Hypothalamus (tissue), 51 donors: ENCODE data around the gene NTRK2.

ENCODE experiments used
- DNase-seq, 51 donors: peaks; one replicate each; lab custom pipeline; 2025; lab: John Stamatoyannopoulos, UW

NTRK2 gene

DNA sequence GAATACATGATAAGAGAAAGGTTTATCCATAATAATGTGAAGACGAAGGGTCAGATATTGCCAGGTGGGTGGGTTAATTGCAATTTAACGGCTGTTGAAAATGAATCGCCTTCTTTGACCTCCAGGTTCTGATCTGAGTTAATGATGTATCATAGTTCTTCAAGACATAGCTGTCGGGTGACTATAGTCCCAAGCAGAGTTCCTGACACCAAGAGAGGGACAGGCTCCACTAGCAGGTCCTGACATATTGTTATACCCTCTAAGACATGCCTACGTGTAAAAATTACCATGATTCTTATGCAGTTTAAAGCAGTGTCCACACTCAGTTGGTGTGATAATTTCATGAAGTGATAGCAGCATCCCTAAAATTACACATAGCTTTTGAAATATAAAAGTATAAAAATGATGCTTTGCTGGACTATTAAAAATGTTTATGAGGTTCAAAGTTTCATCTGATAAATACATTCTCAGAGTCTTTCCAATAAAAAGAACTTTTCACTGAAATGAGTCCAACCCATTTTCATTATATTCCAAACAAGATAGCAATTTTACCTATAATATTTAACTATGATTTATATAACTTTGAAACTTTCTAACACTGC, 53.0 kb downstream of the NTRK2 start:
- DNase-seq = no peak

DNA sequence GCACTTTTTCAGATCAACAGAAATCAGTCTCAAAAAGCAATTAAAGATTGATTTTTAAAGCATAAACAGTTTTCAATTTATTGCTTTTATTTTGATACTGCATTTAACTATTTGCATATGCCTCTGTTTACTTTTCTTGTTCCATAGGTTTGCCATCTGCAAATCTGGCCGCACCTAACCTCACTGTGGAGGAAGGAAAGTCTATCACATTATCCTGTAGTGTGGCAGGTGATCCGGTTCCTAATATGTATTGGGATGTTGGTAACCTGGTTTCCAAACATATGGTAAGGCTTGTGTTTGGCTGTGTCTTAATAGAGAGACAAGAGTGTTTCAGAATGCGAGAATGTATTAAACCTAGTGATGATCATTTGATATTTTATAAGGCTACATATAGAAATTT, 53.9 kb downstream of the NTRK2 start:
- DNase-seq = no peak

DNA sequence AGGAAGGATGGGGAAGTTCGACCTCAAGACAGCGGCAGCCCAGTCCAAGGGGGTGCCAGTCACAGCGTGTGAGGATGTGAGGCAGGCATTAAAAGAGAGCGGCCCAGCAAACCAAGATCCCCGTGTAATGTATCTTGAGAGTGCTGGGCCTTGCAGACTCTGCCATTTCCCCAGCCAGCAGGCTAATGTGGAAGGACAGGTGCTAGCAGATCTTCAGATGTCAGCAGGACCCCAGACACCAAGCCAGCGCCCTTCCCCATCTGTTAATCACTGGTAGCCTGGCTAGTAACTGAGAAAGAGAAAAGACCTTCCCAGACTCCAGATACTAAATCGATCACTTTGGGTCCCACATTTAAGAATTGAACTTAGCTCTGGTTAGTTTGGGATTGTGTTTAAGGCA, 62.2 kb downstream of the NTRK2 start:
- no peak for DNase-seq

DNA sequence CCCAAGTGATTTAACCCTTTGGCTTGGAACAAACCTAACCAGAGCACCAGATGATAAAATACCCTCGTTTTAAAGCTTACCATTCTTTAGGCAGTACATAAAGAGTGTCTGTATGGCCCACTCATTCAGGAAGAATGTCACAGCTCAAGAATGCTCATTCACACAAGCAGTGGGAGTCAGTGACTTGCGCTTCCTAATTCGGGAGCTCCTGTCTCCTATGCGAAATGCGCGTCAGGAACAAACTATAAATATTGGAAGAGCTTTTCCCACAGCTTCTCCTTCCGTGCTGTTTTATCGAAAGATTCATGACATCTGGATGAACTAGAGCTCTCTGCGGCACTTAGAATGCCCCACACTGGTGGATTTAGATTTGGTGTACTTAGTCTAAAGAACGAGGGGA, 66.6 kb downstream of the NTRK2 start:
- no peak for DNase-seq

DNA sequence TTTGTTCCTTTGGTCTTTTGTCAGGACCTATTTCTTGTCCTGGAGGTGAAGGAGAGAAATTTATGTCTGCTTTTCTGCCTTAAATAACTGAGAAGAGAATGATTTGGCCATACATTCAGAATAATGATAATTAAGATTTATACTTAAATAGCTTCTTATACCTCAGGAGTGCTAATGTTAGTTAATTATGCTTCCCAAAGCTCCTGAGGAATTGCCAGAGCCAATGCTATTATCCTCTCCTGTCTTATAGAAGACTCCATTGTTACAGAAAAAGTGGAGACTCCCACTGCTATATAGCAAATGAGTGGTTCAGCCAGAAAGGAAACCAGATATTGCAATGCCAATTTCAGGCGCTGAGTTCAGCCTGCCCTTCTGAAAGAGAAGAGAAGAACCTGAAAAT, 67.0 kb downstream of the NTRK2 start:
- DNase-seq = no peak

DNA sequence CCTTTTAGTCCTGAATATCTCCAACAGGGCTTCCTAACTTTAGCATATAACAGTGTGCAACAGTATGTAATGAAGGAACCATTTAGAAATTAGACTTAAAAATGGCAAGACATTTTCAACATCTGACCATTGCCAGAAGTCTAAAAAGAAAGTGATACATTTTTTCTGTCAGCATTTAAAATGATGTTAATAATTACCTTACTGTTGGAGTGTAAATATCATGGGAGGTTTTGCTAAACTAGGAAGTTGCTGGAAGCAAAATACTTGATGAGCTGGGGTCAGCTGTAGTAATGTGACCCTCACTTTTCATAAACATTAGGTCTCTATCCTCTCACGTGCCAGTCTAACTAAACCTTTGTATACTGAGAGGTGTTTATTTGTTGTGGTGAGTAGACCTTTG, 68.8 kb downstream of the NTRK2 start:
- DNase-seq = no peak

DNA sequence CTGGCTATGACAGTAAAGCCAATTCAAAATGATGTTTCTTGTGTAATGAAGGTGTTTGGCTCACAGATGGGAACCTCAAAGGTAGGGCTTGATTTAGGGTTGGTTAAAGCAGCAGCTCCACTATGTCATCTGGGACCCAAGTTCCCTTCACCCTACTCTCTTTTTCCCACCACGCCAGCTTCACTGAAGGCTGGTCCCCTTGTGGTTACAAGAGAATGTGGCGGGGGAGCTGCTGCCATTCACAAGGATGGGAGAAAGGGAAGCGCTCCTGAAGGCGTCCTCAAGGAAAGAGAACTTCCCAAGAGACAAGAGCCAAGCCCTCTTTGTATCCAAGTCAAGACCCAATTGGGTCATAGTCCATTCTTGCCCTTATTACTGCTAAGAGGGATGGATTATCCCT, 72.7 kb downstream of the NTRK2 start:
- no peak for DNase-seq

DNA sequence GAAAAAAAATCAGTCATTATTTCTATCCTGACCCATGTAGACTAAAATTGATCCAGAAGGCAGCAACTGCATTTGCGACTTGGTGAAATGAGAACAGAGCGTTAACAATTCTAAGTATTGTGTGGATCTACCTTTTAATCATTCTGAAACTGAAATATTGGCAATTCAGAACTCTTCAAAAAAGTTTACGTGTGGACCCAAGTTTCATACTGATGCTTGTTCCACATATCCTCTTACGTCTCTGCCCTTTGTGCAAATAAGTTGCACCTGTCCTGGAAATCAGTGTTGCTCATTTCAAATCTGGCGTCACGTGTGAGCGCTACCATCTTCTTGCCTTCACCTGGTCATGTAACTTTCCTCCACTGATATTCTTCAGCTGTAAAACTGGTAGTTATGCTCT, 74.7 kb downstream of the NTRK2 start:
- no peak for DNase-seq

DNA sequence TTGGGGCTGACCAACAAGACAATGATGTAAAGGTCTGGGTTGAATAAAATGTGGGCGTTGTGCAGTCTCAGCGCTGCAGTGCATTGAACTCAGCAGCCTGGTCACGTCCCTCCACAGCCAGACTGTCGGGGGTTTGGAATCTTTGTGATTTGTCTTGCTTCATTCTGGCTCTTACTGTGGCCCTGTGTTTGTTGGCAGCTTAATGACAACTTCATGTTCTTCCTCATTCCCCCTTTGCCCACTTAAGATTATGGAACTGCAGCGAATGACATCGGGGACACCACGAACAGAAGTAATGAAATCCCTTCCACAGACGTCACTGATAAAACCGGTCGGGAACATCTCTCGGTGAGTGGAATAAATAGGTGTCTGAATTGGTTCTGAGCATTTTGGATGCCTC, 75.2 kb downstream of the NTRK2 start:
- no peak for DNase-seq

DNA sequence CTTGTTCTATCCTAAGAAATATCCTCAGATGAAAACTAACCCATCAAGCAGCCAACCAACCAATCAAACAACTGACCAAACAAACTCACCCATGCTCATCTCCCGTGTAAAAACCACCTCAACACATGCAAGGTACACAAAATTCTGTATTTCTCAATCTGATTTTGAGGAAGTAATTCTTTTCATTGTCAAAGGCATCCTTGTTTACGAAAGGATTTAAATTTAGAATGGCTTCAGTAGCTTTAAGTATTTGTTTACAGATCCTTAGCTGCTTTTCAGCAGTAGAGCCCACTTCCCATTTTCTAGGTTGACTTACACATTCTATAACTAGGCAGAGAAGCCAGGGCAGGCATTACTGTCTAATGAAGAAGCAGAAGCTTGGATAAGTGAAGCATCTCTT, 78.6 kb downstream of the NTRK2 start:
- DNase-seq = no peak

DNA sequence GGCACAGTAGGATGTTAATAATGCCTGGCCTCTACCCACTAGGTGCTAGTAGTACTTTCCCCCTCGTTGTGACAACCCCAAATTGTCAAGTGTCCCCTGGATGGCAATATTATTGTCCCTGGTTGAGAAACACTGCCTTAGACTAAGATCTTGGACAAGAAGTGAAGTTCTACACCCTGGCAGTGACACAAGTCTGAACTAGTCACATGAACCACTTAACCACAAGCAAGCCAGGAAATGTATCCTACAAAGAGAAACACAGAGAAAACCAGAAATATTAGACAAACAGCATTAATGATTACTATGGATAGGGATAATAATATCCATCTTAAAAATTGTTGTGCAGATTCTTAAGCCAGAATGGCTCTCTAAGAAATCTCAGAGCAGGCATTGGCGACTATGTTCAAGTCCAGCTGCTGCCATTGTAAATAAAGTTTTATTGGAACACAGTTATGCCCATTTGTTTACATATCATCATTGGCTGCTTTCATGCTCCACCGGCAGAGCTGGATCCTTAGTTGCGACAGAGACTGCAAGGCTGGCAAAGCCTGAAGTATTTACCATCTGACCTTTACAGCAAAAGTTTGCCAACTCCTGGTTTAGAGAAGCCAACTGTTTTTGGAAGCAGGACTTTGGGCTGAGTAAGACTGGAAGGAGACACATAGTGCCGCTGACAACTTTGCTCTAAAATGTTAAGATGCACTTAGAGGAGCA, 80.8 kb downstream of the NTRK2 start:
- peak in 2 of 51 donors; percentile 3 to 11 for DNase-seq

DNA sequence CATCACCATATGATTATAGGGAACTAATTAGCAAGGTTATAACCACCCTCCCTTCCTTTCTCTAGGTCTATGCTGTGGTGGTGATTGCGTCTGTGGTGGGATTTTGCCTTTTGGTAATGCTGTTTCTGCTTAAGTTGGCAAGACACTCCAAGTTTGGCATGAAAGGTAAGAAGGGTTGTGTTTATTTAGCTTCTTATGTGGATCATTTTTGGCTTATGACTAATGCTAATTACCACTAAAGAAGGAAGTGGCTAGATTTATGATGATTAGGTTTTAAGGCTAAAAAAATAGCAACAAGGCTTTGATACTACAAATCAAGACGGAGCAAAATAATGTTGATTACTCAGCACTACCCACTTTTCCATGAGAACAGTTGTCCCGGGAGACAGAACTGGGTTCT, 82.4 kb downstream of the NTRK2 start:
- DNase-seq = no peak

DNA sequence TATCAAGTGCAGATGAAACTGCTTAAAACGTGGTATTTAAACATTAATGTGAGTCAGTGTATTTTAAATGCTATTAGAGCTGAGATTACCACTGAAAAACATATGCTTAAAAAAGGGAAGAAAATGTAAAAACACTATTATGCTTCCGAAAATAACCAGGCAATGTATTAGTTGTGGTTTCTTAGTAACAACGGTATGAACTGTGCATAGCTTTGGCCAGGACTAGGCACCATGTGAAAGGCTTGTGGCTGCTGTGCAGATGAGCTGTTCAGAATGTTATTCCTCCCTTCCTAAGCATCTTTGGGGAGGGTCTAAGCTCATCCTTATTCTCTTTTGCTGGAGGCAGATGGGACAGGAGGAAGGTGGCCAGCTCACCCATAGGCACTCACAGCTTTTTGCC, 84.9 kb downstream of the NTRK2 start:
- DNase-seq = no peak

DNA sequence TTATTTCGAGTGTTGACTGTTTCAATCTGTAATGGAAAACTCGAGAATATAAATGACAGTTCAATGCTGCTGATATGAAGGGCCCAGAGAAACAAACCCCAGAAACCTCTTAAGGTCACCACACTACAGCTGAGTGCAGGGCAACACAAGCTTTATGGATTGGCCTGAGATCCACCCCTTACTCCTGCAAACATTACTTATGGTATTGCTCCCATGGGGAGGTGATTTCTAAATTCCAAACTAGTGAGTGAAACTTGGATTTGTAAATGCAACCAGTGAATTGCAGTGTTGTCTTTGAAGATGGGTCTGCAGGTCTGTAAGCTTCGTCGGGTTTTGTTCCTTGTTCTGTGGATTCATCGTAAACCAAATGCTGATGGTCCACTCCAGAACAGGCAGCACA, 85.4 kb downstream of the NTRK2 start:
- DNase-seq = no peak

DNA sequence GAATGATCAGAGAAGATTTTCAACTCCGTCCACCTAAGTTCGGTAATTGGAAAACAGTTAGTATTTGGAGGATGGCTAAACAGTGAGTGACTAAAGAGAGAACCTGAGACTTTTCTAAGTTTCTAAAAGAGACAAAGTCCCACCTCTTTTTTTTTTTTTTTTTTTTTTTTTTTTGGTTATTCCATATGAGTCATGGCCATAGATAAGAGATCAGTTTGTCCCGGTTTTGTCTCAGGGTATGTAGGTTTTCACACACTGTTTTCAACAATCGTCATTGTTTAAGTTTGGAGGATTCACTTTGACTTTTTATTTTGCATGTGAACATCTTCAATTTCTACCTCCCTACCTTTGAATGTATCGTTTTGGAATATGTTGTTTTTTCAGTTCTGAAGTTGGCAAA, 85.9 kb downstream of the NTRK2 start:
- DNase-seq = no peak

DNA sequence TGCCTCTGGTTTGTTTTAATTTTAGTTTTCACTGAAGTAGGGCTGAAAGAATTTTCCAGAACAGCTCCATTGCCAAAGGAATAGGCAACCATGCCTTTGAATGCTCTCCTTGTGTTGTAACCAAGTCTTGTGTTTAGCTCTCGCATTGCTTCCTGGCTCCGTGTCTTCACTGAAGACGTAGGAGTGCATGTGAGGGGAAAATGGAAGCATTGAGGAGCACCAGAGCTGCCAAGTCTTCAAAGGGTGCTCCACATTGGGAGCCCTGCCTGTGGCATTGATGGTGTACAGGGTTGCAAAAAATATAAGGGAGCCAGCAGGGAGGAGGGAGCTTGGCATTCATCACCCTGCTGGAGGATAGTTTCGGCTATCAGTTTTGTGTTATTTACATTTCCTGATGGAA, 86.6 kb downstream of the NTRK2 start:
- peak in 20 of 51 donors; percentile 3 to 76 (median 28) for DNase-seq

DNA sequence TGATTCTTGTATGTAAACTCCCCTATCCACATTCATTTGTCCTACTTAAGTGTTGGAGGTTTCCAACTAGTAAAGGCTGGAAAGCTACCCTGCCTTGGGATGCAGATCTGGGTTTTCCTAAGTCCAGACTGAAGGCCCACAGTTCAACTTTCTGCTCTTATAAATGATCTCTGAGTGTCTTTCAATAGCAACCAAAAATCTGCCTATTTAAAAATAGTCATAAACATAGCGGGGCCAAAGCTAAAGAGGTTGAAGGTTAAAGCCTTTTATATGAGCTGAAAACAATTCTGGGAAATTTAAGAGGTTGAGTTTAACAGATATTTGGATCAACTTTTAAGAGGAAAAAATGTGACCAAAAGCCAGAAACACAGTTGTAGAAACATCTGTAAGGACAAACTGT, 87.2 kb downstream of the NTRK2 start:
- DNase-seq = no peak

DNA sequence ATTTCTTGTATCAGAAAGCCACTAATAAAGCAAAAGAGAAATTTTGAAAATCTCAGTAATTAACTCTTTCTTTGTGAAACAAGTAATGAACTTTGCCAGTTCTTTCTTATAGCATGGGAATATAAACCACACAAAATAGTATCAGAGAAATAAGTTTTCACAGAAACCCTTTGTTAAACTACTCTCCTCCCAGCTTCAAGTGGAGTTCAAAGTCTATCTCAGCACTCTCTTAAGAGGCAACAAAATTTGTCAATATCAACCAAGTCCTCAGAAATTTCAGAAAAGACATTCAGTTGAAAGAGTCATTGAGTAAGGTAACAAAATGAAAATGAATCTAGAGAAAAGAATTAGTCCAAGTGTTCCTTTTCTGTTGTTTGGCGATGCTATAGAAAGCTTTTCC, 89.3 kb downstream of the NTRK2 start:
- DNase-seq = no peak

DNA sequence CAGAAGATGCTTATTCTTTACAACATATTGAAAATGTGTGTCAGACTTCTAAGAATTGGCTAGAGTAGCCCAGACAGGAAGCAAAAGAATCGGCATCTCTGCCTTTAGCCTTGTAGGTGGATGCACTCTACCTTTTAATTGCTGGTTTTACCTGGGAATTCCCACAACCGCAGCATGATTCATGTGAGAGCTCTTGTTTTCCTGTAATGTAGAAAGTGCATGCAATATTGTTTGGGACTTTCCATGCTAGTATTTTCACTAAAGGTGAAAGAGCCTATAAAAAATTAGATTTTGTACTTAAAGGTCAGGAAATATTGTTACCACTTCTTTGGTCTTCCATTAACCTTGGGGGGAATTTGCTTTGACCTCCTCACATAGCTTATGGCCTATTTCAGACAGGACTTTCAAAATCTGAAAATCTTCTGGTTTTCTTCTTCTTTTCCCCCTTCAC, 89.8 kb downstream of the NTRK2 start:
- DNase-seq = no peak

DNA sequence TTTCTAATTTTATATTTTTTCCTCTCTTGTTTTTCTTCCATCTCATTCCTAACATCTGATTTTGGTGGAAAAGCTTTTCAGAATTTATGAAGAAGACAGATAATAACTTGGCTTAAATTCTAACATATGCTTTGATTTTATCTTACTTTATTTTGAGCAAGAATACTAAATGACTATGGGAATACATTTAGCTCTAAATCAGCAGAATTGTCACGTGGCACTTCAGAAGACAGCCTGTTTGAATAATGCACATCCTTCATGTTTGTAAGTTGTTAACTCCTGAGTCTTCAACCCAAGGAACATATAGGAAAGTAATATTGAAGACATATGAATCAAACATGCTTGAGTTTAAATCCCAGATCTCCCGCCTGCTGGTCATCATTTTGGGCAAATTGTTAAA, 90.3 kb downstream of the NTRK2 start:
- no peak for DNase-seq

DNA sequence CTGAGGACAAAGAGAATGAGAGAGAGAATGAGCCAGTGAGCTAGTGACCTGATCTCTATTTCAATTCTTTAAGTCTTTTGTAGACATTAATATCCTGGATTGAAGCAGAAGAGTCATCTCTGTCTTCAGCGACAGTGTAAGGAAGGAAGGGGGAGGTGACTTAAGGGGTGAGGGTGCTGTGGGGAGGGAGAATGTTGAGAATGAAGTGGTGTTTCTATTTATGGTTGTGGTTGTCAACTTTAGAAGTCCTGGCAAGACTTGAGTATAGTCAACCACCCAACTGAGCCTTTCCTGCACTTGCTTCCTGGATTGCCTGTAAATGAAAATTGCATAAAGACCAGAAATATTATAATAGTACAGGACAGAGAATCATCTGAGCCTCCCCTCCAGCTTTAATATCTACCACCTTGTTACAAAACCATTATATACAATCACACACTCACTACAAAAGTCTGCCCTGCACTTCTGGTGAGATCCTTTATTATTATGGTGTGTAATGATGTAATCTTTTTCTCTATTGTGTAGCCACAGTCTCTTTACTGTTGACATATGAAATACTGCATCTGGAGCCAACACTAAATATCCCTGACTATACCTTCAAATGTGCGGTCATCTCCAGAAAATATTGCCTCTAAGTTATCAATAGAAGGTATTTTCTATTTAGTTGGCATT, 91.7 kb downstream of the NTRK2 start:
- no peak for DNase-seq

DNA sequence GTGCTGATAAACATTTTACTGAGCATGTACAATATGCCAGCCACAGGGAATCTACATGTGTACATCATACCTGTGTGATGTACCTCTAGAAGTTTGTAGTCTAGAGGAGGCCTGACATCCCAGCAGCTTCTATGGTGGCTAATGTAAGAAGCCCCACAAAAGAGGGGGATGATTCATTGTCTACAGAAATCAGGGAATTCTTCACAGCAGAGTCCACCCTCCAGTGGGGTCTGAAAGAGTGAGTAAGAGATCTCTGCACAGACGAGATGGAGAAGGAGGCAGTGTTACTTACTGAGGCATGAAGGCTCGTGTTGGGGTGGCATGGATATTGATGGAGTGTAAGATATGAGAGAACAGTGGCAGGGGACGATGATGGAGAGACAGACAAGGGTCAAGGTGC, 103.0 kb downstream of the NTRK2 start:
- no peak for DNase-seq
